GM12891 (cell line): Measurements from ENCODE around the gene ARHGAP5.

ENCODE experiments used
- DNase-seq: peaks from one replicate; pipeline ENCODE4 v3.0.0; 2011; ENCODE audit warnings: low spot score; ENCODE audit not compliant: insufficient read length
- FAIRE-seq: peaks from 2 replicates; lab custom pipeline; 2011; peaks lifted over from hg19 to GRCh38; lab: Jason Lieb, UNC
- PAX5 ChIP-seq: IDR thresholded peaks from 2 replicates; pipeline ENCODE4 v1.6.1; 2011; ENCODE audit warnings: low read length, moderate library complexity, mild to moderate bottlenecking; ENCODE audit not compliant: insufficient read depth, severe bottlenecking
- POLR2A ChIP-seq: IDR thresholded peaks from 2 replicates; pipeline ENCODE4 v1.6.1; 2011; ENCODE audit warnings: low read depth, low read length, control low read depth
- POLR2AphosphoS5 ChIP-seq: IDR thresholded peaks from 2 replicates; pipeline ENCODE4 v1.6.1; 2011; ENCODE audit warnings: low read depth, low read length, control low read depth
- POU2F2 ChIP-seq: IDR thresholded peaks from 2 replicates; pipeline ENCODE4 v1.6.1; 2011; ENCODE audit warnings: low read depth, mild to moderate bottlenecking, control low read depth, low read length, moderate library complexity
- SPI1 ChIP-seq: IDR thresholded peaks from 2 replicates; pipeline ENCODE4 v1.6.1; 2011; ENCODE audit warnings: low read depth, low read length, control low read depth
- TAF1 ChIP-seq: IDR thresholded peaks from 2 replicates; pipeline ENCODE4 v1.6.1; 2011; ENCODE audit warnings: low read depth, low read length, control low read depth

ARHGAP5 gene

DNA sequence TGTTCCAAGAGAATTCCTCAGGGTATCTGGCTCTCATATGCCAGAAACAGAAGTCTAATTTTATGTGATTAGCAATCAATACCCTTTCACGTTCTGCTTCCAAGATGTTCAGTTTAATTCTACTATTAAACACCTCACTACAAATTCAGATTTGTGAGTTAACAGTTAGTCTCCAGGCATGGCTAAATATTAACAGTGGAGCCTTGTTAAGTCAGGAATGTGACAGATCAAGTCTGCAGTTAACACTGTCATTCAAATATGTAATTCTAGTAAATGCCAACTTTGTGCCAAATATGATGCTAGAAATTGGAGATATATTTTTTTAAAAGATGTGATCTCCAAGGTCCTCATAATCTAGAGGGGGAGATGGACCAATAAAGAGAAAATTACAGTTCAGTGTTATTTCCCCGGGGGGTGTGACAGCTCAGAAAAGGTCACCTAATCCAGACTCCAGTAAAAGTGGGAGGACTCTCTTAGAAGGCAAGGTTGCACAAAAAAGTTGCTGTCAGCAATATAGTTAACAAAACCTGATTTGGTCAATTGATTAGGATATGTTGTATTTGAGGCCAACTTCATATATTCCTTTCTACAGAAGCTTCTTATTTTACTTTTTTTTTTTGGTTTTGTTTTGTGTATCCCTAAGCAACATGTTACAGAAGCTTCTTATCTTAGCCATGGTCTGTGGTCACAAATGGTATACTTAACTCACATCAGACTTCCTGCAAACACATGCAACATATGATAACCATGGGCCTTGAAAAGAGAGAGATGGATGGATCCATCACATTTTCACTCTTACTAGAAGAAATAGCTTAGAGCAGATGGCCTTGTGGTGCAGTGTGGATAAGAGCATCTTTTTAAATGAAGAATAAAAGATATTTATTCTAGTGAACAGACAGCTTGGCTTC is 106.3 kb downstream of the ARHGAP5 start:
- TF ChIP-seq POLR2AphosphoS5, result no peak
- TF ChIP-seq POLR2A, result no peak
- no peak for TF ChIP-seq PAX5
- TF ChIP-seq POU2F2, result no peak
- no peak for TF ChIP-seq TAF1
- TF ChIP-seq SPI1, result no peak
- no peak for FAIRE-seq

DNA sequence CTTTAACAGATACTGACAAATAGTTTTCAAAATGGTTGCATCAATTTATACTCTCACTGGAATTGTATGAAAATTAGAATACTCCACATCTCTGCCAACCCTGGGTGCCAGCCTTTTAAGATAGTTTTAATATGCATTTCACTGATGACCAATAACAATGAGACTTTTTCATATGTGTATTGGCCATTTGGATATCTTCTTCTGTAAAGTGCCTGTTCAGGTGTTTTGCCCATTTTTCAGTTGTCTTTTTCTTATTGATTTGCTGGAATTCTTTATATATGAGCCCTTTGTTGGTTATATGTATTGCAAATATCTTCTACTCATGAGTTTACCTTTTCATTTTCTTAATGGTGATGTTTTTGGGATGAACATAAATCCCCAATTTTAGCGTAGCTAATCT is 108.0 kb downstream of the ARHGAP5 start:
- FAIRE-seq (no peak), DNase-seq (no peak)
- no peak for TF ChIP-seq POLR2AphosphoS5
- no peak for TF ChIP-seq POU2F2
- TF ChIP-seq SPI1, result no peak

More for the DNA sequence above, 106.3 kb downstream of the ARHGAP5 start:
- no peak for DNase-seq

DNA sequence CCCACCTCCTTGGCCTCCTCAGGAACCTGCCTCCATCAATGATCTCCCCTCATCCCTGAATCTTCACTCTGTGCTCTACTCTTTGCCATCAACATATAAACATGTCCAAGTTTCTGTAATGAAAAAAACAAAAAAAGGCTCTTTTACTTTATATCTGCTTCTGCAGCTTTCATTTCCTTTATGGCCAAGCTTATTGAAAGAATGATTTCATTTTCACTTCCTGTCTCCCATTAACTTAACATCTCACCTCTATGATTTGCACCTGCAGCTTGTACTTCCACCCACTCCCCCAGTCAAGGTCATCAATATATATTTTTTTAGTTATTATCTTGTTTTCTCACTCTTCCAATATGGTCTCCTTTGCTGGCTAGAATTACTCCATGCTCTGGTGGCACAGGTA is 109.1 kb downstream of the ARHGAP5 start:
- no peak for TF ChIP-seq POLR2A
- TF ChIP-seq TAF1, result no peak
- no peak for TF ChIP-seq POU2F2
- no peak for TF ChIP-seq POLR2AphosphoS5
- peak; percentile 78 for TF ChIP-seq SPI1
- FAIRE-seq (no peak), DNase-seq (no peak)

DNA sequence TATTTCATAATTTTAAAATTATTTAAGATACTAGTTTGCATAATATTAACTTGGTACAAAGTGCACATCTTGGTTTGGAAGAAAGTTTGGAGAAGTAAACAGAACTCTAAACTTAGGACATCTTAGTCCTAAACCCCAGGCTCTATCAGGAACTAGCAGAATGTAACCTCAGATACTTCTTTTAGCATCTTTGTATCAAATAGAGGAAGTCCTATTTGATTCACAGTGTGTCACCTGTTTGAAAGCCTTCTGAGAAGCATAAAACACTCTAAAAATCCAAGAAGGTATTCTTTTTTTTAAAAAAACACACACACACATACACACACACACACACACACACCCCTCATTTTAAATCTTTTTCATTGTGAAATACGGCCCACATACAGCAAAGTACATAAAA is 112.7 kb downstream of the ARHGAP5 start:
- DNase-seq (no peak), FAIRE-seq (peak; percentile 16)
- TF ChIP-seq POU2F2, result no peak
- TF ChIP-seq SPI1, result peak; percentile 71

DNA sequence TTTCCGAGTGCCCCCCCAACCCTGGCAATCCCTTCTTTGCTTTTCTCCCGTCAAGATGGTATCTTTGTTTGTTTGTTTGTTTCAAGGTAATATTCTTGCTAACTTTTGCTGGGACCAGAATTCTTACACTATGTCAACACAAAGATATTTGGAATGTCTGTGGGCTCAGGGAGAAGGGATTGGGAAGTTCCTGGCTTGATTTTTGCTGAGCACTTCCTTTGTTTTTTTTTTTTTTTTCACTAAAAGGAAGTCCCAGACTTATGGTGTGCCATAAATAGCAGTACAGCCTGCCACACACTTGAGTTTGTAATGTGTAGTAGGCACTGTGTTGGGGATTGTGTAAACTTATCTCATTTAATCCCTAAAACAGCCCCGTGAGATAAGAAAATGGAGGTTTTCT is 113.6 kb downstream of the ARHGAP5 start:
- no peak for TF ChIP-seq TAF1
- TF ChIP-seq SPI1, result no peak
- TF ChIP-seq POLR2A, result no peak
- TF ChIP-seq POLR2AphosphoS5, result no peak
- TF ChIP-seq POU2F2, result no peak
- no peak for TF ChIP-seq PAX5
- FAIRE-seq (no peak), DNase-seq (no peak)

DNA sequence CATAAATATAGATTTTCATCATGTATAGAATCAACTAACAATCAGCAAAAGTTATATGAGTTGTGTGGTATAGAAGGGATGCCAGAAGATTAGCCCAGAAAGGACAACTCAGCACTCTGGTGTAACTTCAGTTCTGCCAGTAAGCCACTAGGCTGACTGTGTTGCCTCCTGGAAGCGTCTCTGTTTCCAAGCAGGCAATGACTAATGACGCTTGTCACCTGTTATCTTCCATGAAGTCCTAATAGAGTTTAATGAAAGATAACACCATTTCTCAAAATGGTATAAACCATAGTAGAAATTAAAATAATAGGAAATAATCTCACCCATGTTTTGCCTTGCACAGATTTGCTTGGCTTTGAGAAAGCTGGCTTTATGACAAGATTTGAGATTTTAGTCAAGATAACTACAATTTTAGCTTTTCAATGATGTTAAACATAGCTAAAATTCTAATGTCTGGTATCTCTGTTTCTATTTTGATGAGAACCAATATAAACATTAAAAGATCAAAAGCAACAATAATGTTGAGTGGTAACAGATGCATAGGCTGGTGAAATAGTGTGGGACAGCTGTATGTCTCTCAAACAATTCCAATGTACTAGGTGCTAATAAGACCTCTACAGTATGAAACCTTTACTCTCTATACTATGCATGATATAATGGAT is 115.7 kb downstream of the ARHGAP5 start:
- no peak for TF ChIP-seq POU2F2
- no peak for TF ChIP-seq POLR2A
- TF ChIP-seq PAX5, result no peak
- TF ChIP-seq POLR2AphosphoS5, result no peak
- TF ChIP-seq TAF1, result no peak
- no peak for TF ChIP-seq SPI1
- DNase-seq, result no peak
- no peak for FAIRE-seq

DNA sequence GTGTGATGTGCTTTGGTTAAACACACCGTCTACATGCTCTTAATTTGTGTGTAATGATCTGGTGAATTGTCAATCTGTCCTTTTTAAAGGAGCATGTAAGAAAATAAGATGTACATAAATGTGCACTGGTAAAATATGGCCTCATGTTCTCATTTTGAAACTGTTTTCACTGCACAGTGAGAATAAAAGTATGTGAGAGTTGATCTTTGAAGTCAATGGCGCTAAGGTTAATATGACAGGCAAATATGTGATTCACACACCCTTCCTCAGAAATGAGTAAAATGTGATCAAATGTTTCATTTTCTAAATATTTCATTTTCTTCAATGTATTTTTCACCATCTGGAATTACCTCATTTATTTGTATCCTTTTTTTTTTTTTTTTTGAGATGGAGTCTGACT is 116.4 kb downstream of the ARHGAP5 start:
- DNase-seq (no peak), FAIRE-seq (no peak)
- no peak for TF ChIP-seq SPI1
- TF ChIP-seq PAX5, result no peak
- TF ChIP-seq POU2F2, result no peak
- no peak for TF ChIP-seq POLR2AphosphoS5
- TF ChIP-seq POLR2A, result no peak
- TF ChIP-seq TAF1, result no peak

DNA sequence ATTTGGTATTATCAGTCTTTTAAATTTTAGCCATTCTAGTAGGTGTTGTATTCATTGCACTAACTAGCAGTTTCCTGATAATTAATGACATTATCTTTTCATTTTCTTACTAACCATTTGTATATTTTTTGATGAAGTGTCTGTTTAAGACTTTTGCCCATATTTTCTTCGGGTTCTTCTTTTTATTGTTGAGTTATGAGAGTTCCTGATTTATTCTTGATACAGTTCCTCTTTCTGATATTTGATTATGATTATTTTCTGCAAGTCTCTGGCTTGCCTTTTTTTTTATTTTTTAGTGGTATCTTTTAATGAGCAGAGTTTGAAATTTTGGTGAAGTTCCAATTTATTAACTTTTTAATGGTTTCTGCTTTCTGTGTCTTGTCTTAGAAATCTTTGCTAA is 118.5 kb downstream of the ARHGAP5 start:
- DNase-seq (no peak), FAIRE-seq (no peak)
- TF ChIP-seq PAX5 (no peak), POLR2AphosphoS5 (no peak), POLR2A (no peak), SPI1 (no peak), TAF1 (no peak), POU2F2 (no peak)

DNA sequence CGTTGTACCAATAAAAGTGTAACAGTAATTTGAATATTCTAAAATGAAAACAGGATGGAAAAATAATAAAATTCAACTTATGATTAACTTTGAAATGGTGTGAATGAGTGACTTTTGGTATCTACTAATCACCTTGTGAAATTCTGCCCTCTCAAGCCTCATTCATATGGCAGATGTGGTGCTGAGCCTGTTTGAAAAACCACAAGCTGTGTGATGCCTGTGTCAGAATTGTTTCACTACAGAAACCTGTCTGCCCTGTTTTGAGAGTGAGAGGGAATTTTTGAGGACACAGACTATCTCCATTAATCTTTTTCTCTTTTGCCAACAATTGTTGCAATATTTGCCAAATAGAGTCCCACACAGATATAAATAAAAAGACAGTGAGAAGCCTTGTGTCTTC is 120.8 kb downstream of the ARHGAP5 start:
- no peak for FAIRE-seq
- TF ChIP-seq SPI1, result no peak
- no peak for TF ChIP-seq TAF1
- no peak for TF ChIP-seq POLR2A
- TF ChIP-seq POLR2AphosphoS5, result no peak
- no peak for TF ChIP-seq PAX5
- TF ChIP-seq POU2F2, result no peak
- DNase-seq, result no peak
